Fibroblast of mammary gland (primary cell): ENCODE measurements around the gene SERPINA4.

Source experiments
- DNase-seq: peaks from one replicate; pipeline ENCODE4 v3.0.0-alpha.2; 2010; ENCODE audit warnings: low read depth
- H3K4me3 ChIP-seq: 2 replicates; pipeline ENCODE4 v1.5.1; 2011; ENCODE audit warnings: low read depth, mild to moderate bottlenecking, low read length, moderate library complexity; ENCODE audit not compliant: control insufficient read depth
- TF ChIP-seq, protein P1 (sequence below): conservative IDR thresholded peaks from 2 replicates; pipeline ENCODE4 v1.5.1; 2011; ENCODE audit warnings: low read depth, low read length, inconsistent platforms; ENCODE audit not compliant: control insufficient read depth, insufficient read depth

The SERPINA4 gene

DNA sequence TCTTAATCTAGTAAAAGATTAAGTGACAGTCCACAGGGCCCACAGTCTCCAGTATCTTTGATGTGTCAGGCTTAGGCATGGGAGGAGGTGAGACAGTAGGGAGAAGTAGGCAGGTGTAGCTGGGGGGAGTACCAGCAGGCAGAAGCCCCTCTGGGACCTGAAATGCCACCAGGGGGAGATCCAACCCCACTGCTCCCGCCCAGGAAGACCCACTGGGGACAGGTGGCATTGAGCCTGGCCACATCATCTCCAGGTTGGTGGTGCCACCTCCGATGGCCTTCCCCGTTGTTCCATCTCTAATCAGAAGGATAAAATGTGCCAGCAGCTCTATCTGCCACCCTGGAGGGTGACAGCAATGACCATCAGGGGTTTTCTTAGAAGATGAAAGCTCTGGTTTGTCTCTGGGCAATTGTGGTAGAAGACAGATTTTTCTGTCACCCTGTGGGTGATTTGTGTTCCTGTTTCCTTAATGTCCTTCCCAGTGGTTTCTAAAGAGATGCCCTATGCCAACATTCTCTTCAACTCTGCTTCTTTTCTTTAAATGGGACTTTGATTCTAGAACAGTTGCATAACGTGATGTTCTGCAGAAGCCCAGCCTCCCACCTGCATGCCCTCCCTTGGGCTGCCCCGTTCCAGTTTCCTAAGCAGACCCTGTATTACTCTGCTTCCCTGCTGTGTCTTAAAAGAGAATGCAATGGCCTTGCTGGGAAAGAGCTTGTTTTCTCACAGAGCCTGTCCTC, 39.7 kb upstream of the SERPINA4 start:
- no peak for DNase-seq
- no peak overlapping the region for H3K4me3 ChIP-seq
- TF ChIP-seq, protein P1, sequence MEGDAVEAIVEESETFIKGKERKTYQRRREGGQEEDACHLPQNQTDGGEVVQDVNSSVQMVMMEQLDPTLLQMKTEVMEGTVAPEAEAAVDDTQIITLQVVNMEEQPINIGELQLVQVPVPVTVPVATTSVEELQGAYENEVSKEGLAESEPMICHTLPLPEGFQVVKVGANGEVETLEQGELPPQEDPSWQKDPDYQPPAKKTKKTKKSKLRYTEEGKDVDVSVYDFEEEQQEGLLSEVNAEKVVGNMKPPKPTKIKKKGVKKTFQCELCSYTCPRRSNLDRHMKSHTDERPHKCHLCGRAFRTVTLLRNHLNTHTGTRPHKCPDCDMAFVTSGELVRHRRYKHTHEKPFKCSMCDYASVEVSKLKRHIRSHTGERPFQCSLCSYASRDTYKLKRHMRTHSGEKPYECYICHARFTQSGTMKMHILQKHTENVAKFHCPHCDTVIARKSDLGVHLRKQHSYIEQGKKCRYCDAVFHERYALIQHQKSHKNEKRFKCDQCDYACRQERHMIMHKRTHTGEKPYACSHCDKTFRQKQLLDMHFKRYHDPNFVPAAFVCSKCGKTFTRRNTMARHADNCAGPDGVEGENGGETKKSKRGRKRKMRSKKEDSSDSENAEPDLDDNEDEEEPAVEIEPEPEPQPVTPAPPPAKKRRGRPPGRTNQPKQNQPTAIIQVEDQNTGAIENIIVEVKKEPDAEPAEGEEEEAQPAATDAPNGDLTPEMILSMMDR = no peak

DNA sequence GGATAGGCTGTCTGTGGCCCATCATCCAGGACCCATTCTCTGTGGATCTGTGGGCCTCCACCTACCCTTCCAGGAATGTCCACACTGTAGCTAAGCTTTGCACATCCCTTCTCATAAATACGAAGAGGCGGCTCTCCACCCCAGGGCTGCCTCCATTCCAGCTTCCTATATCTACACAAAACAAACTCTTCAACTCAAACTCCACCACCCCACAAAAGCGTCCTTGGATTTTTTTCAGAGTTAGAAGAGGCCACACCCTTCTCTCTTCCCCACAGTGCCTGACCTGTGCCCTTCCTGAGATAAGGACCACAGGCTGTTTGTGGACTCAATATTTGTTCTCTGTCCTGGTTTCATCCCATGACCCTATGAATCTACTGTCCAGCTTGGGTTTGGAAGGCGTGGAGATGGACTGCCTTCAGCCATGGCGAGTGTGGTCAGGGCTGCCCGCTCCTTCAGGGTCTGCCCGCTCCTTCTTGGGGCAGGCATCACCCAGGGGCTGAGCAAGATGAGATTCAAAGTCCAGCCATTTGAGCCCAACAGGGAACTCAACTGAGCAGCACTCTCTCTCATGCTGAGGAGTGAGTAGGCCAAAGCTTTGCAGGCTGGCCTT, 39.0 kb upstream of the SERPINA4 start:
- DNase-seq = no peak
- H3K4me3 ChIP-seq = no peak overlapping the region
- TF ChIP-seq, protein P1 = no peak

DNA sequence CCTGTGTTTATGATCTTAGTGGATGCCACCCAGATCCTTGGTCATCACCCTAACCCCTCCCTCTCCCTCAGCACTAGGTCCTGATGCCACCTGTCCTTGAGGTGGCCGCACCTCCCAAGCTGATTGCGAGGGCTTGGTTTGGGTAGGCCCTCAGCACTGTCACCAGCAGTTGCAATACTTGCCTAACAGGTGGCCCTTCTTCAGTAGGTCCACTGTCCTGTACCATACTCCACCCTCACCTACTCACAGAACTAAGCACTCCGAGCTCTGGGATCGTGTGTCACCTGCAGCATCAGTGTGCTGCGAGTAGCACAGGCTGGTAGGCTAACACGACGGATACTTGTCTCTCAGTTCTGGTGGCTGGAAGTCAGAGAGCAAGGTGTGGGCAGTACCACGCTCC, 38.0 kb upstream of the SERPINA4 start:
- no peak for DNase-seq
- TF ChIP-seq, protein P1 = no peak

DNA sequence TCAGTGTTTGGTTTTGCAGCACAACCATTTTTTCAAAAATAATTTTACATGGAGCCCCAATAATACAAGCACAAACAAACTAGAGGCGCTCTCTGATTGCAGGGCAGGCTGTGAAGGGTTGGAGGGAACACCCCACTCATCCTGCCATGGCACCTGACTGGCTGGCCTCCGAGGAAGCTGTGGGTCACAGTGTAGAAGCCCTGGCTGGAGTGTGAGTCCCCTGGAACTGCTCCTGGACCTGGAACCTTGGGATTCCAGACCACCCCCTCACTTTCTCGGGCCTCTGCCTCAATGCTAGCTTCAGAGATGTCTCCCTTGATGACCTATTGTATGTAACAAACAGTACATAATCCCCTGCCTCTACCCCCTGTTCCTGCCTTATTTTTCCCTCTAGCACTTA, 37.1 kb upstream of the SERPINA4 start:
- H3K4me3 ChIP-seq = no peak overlapping the region
- DNase-seq = no peak
- TF ChIP-seq, protein P1 = no peak

More for the DNA sequence above, 38.0 kb upstream of the SERPINA4 start:
- H3K4me3 ChIP-seq = no peak overlapping the region

GRCh38 chr14:94531187-94531586, 30.1 kb upstream of the SERPINA4 start:
- no peak for DNase-seq
- TF ChIP-seq, protein P1 = no peak
- no peak overlapping the region for H3K4me3 ChIP-seq

GRCh38 chr14:94532447-94532846, 28.8 kb upstream of the SERPINA4 start:
- TF ChIP-seq, protein P1 = no peak

DNA sequence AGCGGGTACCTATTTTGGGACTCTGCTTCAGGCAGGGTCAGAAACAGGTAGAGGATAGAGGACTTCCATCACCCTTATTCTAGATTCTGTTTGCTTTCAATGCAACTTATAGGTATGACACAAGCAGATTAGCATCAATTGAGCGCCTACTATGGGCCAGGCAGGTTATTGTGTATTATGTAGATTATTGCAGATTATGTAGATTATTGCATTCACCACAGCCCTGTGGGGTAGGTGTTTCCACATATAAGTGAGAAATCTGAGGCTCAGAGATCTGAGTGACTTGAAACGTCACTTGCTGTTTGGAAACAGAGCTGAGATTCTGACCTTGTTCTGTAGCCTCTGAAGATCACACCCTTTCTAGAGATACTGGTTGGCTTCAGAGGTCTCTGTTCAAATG, 25.7 kb upstream of the SERPINA4 start:
- no peak for DNase-seq
- TF ChIP-seq, protein P1 = no peak
- H3K4me3 ChIP-seq = no peak overlapping the region

More at GRCh38 chr14:94532447-94532846, 28.8 kb upstream of the SERPINA4 start:
- H3K4me3 ChIP-seq = no peak overlapping the region
- DNase-seq = peak; percentile 52
